NCI-H1436 treated with DMSO at 0.1 percent for 48 hours (cell line): ENCODE results near the gene SEC24B.

Experiments
- DNase-seq: peaks from one replicate; lab custom pipeline; 2025; lab: John Stamatoyannopoulos, UW

SEC24B gene

GRCh38 chr4:109433205-109434006 lies at the start of gene SEC24B:
SEC24B (plus strand) TSS chr4:109433815; CDS start chr4:109433870, 55 bp downstream.
- DNase-seq, result peak; percentile 10

GRCh38 chr4:109383823-109384222 lies 49.8 kb upstream of the SEC24B start:
- DNase-seq, result no peak

GRCh38 chr4:109385260-109385659 lies 48.4 kb upstream of the SEC24B start:
- no peak for DNase-seq

- DNase-seq, result no peak
Measured at GRCh38 chr4:109389369-109390114, 44.1 kb upstream of the SEC24B start.

- DNase-seq, result no peak
Measured at GRCh38 chr4:109390115-109390768, 43.4 kb upstream of the SEC24B start.

GRCh38 chr4:109395694-109396093 lies 37.9 kb upstream of the SEC24B start:
- DNase-seq, result no peak

GRCh38 chr4:109398928-109399327 lies 34.7 kb upstream of the SEC24B start:
- DNase-seq, result no peak

- no peak for DNase-seq
Measured at GRCh38 chr4:109406337-109406931, 27.2 kb upstream of the SEC24B start.

GRCh38 chr4:109407027-109407737 lies 26.4 kb upstream of the SEC24B start:
- no peak for DNase-seq

GRCh38 chr4:109408711-109409110 lies 24.9 kb upstream of the SEC24B start:
- DNase-seq, result no peak

GRCh38 chr4:109410226-109410625 lies 23.4 kb upstream of the SEC24B start:
- DNase-seq, result no peak

- DNase-seq, result no peak
Measured at GRCh38 chr4:109410776-109411175, 22.8 kb upstream of the SEC24B start.

GRCh38 chr4:109411964-109412363 lies 21.7 kb upstream of the SEC24B start:
- DNase-seq, result no peak

GRCh38 chr4:109412776-109413175 lies 20.8 kb upstream of the SEC24B start:
- DNase-seq, result no peak

- no peak for DNase-seq
Measured at GRCh38 chr4:109414938-109415337, 18.7 kb upstream of the SEC24B start.

GRCh38 chr4:109418588-109418987 lies 15.0 kb upstream of the SEC24B start:
- DNase-seq, result no peak

- DNase-seq, result no peak
Measured at GRCh38 chr4:109419679-109420078, 13.9 kb upstream of the SEC24B start.

GRCh38 chr4:109424093-109424841 lies 9.3 kb upstream of the SEC24B start:
- DNase-seq, result no peak

GRCh38 chr4:109425405-109425804 lies 8.2 kb upstream of the SEC24B start:
- no peak for DNase-seq

GRCh38 chr4:109429545-109429944 lies 4.1 kb upstream of the SEC24B start:
- no peak for DNase-seq

GRCh38 chr4:109432203-109432602 lies 1.4 kb upstream of the SEC24B start:
- no peak for DNase-seq
